Hepatocyte (in vitro differentiated cells): Measurements from ENCODE around the gene MBNL3. TPM values are rescaled to one million over a fixed set of nuclear protein-coding genes. Genes with fewer than 3 reads are reported as not detected.
"Not testable (repeated sequence)": the region's sequence is repeated elsewhere in the genome, so short reads cannot be mapped to it uniquely, and the experiment has no call there.

ENCODE experiments used
- DNase-seq: peaks from one replicate; pipeline ENCODE4 v3.0.0-alpha.2; 2016; ENCODE audit warnings: low spot score
- H2AFZ ChIP-seq: fragments of 200-600 bp; sonication (generic); 2 replicates; pipeline ENCODE4 v1.6.0; 2016; ENCODE audit warnings: antibody characterized with exemption, mild to moderate bottlenecking
- H3K27ac ChIP-seq: fragments of 200-600 bp; sonication (generic); 2 replicates; pipeline ENCODE4 v1.5.1; 2016; ENCODE audit warnings: mild to moderate bottlenecking
- H3K27me3 ChIP-seq: fragments of 200-600 bp; sonication (generic); 2 replicates; pipeline ENCODE4 v1.6.1; 2016
- H3K36me3 ChIP-seq: fragments of 200-600 bp; sonication (generic); replicated peaks from 2 replicates; pipeline ENCODE4 v1.5.1; 2016; ENCODE audit warnings: low read depth; ENCODE audit not compliant: insufficient read depth
- H3K4me1 ChIP-seq: fragments of 200-600 bp; sonication (generic); 2 replicates; pipeline ENCODE4 v1.5.1; 2016; ENCODE audit warnings: mild to moderate bottlenecking, moderate library complexity; ENCODE audit not compliant: insufficient read depth
- H3K4me2 ChIP-seq: fragments of 200-600 bp; sonication (generic); 2 replicates; pipeline ENCODE4 v1.6.0; 2016
- H3K4me3 ChIP-seq: fragments of 200-600 bp; sonication (generic); 2 replicates; pipeline ENCODE4 v1.5.1; 2016; ENCODE audit warnings: mild to moderate bottlenecking
- H3K79me2 ChIP-seq: fragments of 200-600 bp; sonication (generic); 2 replicates; pipeline ENCODE4 v1.6.0; 2017; ENCODE audit warnings: mild to moderate bottlenecking
- H3K9me2 ChIP-seq: fragments of 200-600 bp; sonication (generic); replicated peaks from 2 replicates; pipeline ENCODE4 v1.6.0; 2017; ENCODE audit warnings: mild to moderate bottlenecking; ENCODE audit not compliant: insufficient read depth
- H3K9me3 ChIP-seq: fragments of 200-600 bp; sonication (generic); 2 replicates; pipeline ENCODE4 v1.5.1; 2016; ENCODE audit warnings: low read depth, mild to moderate bottlenecking
- H4K20me1 ChIP-seq: fragments of 200-600 bp; sonication (generic); 2 replicates; pipeline ENCODE4 v1.6.0; 2016; ENCODE audit warnings: mild to moderate bottlenecking; ENCODE audit not compliant: insufficient read depth, poor library complexity, severe bottlenecking
- CTCF ChIP-seq: fragments of 200-600 bp; sonication (generic); IDR thresholded peaks from 2 replicates; pipeline ENCODE4 v1.5.1; 2016; ENCODE audit warnings: antibody characterized with exemption, mild to moderate bottlenecking; ENCODE audit not compliant: poor library complexity
- EZH2 ChIP-seq: fragments of 200-600 bp; sonication (generic); IDR thresholded peaks from 2 replicates; pipeline ENCODE4 v1.6.1; 2016; ENCODE audit warnings: antibody characterized with exemption, mild to moderate bottlenecking, borderline replicate concordance
- EZH2phosphoT487 ChIP-seq: fragments of 200-600 bp; sonication (generic); IDR thresholded peaks from one replicate; pipeline ENCODE4 v1.6.1; 2018; ENCODE audit warnings: antibody characterized with exemption, mild to moderate bottlenecking, low read depth, moderate library complexity; ENCODE audit not compliant: unreplicated experiment, severe bottlenecking
- WGBS: methylation state at CpG from one replicate; pipeline ENCODE4 v1.1.6; 2016; ENCODE audit warnings: low lambda C conversion rate; ENCODE audit errors: missing lambda C conversion rate; 5-methylcytosine and 5-hydroxymethylcytosine counted together
- polyA plus RNA-seq: library from polyadenylated mRNA; unstranded; fragments of >200 nt; fragmentation: Nextera tagmentation; extraction: Ambion mirVana; gene quantifications from 2 replicates; pipeline ENCODE4 v1.2.1, GENCODE V29; 2016
- total RNA-seq: library from RNA; depleted of rRNA; stranded (reverse); fragments of >200 nt; gene quantifications from 2 replicates; pipeline ENCODE4 v1.2.3, GENCODE V29; 2014

Gene MBNL3
- total and polyA plus RNA-seq, 2 experiments from 2014 or later, result 9.6 to 90.5 TPM

- H3K4me3 ChIP-seq, result no peak overlapping the region
- H3K27me3 ChIP-seq, result no peaks in the 10 kb centered on the region
- no peak overlapping the region for H2AFZ ChIP-seq
- no peaks in the 10 kb centered on the region for H3K79me2 ChIP-seq
- H4K20me1 ChIP-seq, result no peaks in the 10 kb centered on the region
- H3K4me1 ChIP-seq, result no peaks in the 10 kb centered on the region
- H3K9me3 ChIP-seq, result no peaks in the 10 kb centered on the region
- DNase-seq, result no peak
- H3K4me2 ChIP-seq, result no peak overlapping the region
- no peak overlapping the region for H3K27ac ChIP-seq
- H3K9me2 ChIP-seq, result no peaks in the 10 kb centered on the region
- no peaks in the 10 kb centered on the region for H3K36me3 ChIP-seq
- no peak for TF ChIP-seq EZH2
- no peak for TF ChIP-seq EZH2phosphoT487
- no peak for TF ChIP-seq CTCF
Measured at GRCh38 chrX:132331000-132331399, 157.8 kb downstream of the MBNL3 start.

- Histone ChIP-seq H3K9me2 (no peaks in the 10 kb centered on the region), H3K27ac (no peak overlapping the region), H3K4me1 (no peaks in the 10 kb centered on the region), H4K20me1 (no peaks in the 10 kb centered on the region), H3K79me2 (no peaks in the 10 kb centered on the region), H3K36me3 (no peaks in the 10 kb centered on the region), H2AFZ (no peak overlapping the region), H3K4me3 (no peak overlapping the region), H3K27me3 (no peaks in the 10 kb centered on the region), H3K9me3 (no peaks in the 10 kb centered on the region), H3K4me2 (no peak overlapping the region)
- no peak for DNase-seq
- TF ChIP-seq CTCF, result no peak
- no peak for TF ChIP-seq EZH2
- TF ChIP-seq EZH2phosphoT487, result no peak
- 70% methylated on average over 2 of the region's 2 CpGs for WGBS
Measured at GRCh38 chrX:132330156-132330729, 158.6 kb downstream of the MBNL3 start.

- not testable (repeated sequence) for H3K4me3 ChIP-seq, H4K20me1 ChIP-seq, H3K9me3 ChIP-seq, H3K79me2 ChIP-seq, H3K4me1 ChIP-seq, H3K9me2 ChIP-seq, H3K36me3 ChIP-seq, DNase-seq, H3K27me3 ChIP-seq, H3K27ac ChIP-seq, H3K4me2 ChIP-seq, H2AFZ ChIP-seq
- 85% methylated on average over 2 of the region's 2 CpGs for WGBS
Measured at GRCh38 chrX:132326960-132327359, 161.9 kb downstream of the MBNL3 start.
